ENCODE results near the gene COA1.

GRCh38 chr7:43742692-43743091, 13.4 kb upstream of the COA1 start:
- TF ChIP-seq, protein P1, sequence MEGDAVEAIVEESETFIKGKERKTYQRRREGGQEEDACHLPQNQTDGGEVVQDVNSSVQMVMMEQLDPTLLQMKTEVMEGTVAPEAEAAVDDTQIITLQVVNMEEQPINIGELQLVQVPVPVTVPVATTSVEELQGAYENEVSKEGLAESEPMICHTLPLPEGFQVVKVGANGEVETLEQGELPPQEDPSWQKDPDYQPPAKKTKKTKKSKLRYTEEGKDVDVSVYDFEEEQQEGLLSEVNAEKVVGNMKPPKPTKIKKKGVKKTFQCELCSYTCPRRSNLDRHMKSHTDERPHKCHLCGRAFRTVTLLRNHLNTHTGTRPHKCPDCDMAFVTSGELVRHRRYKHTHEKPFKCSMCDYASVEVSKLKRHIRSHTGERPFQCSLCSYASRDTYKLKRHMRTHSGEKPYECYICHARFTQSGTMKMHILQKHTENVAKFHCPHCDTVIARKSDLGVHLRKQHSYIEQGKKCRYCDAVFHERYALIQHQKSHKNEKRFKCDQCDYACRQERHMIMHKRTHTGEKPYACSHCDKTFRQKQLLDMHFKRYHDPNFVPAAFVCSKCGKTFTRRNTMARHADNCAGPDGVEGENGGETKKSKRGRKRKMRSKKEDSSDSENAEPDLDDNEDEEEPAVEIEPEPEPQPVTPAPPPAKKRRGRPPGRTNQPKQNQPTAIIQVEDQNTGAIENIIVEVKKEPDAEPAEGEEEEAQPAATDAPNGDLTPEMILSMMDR (IDR thresholded peaks at IDR 0.05): no peak
- TF ChIP-seq POLR2AphosphoS5 (IDR thresholded peaks at IDR 0.05): no peak
